ENCODE results near the gene DNASE1L3.

DNA sequence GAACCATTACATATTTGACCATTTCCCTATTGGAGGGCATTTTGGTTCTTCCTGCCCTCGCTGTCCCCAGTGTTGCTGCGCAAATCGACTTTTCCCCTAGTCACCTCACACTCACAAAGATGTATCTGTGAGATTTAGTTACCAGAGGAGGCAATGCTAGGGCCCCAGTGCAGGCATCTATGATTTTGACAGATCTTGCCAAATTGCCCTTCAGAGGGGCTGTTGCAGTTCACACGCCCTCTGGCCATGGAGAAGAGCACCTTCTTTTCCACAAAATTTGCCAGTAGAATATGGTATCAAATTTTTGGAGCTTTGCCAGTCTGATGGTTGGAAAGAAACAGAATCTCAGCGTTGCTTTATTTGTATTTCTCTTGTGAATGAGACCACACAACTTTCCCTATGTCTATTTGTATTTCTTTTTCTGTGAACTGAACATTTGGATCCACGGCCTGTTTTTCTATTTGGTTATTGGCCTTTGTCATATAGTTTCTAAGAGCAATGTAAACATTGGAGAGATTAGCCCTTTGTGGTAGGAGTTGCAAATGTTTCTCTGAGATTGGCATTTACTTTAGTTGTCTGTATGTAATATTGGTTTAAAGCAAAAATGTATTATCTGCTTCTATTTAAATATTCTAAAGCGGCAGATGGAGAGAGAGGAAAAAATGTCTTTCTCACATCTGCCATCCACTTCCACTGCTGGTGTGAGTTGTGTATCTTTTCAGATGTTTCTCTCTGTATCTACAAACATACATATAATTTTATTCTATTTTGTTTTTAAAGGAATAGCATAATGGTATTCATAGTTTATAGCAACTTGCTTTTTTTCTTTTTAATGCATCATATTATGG lies 66.1 kb downstream of the DNASE1L3 start:
- TF ChIP-seq, protein P1, sequence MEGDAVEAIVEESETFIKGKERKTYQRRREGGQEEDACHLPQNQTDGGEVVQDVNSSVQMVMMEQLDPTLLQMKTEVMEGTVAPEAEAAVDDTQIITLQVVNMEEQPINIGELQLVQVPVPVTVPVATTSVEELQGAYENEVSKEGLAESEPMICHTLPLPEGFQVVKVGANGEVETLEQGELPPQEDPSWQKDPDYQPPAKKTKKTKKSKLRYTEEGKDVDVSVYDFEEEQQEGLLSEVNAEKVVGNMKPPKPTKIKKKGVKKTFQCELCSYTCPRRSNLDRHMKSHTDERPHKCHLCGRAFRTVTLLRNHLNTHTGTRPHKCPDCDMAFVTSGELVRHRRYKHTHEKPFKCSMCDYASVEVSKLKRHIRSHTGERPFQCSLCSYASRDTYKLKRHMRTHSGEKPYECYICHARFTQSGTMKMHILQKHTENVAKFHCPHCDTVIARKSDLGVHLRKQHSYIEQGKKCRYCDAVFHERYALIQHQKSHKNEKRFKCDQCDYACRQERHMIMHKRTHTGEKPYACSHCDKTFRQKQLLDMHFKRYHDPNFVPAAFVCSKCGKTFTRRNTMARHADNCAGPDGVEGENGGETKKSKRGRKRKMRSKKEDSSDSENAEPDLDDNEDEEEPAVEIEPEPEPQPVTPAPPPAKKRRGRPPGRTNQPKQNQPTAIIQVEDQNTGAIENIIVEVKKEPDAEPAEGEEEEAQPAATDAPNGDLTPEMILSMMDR (IDR thresholded peaks at IDR 0.05; ENCODE audit: poor library complexity): no peak
- TF ChIP-seq EZH2phosphoT487 (IDR thresholded peaks at IDR 0.05; ENCODE audit: low read depth, severe bottlenecking, unreplicated experiment): no peak
- TF ChIP-seq EZH2 (IDR thresholded peaks at IDR 0.05; ENCODE audit: borderline replicate concordance): no peak
